ENCODE measurements around the gene SPATA31C1. TPM values are rescaled to one million over a fixed set of nuclear protein-coding genes. Genes with fewer than 3 reads are reported as not detected.

SPATA31C1 gene
- total RNA-seq, 2 experiments from 2014 or later = not detected

DNA sequence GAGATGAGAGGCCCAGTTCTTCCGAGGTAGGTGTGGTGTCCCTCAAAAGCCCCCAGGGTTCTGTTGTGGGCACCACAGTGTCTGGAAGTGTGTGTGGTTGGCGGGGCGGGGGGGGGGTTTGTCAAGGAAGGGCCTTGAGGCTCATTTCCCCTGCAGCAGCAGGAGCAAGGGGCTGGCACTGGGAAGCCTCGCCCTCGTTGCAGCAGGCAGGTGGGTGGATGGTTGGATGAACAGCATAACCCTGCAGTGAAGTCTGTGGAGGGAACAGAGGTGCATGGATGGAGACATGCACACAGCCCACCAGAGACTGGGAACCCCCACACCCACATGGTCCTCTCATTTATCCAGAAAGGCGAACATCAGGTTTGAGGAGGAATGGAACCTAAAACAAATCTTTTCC, 37.1 kb upstream of the SPATA31C1 start:
- no peak for DNase-seq
- Mint-ChIP-seq H3K4me1 (no peaks in the 10 kb centered on the region), H3K4me3 (no peak overlapping the region), H3K9me3 (no peaks in the 10 kb centered on the region), H3K27ac (no peak overlapping the region), H3K36me3 (no peaks in the 10 kb centered on the region), H3K27me3 (peaks cover 4% of the 10 kb centered on the region)
- no peak for ATAC-seq (ENCODE audit: low read depth)
- POLR2A ChIA-PET = no interaction called here

DNA sequence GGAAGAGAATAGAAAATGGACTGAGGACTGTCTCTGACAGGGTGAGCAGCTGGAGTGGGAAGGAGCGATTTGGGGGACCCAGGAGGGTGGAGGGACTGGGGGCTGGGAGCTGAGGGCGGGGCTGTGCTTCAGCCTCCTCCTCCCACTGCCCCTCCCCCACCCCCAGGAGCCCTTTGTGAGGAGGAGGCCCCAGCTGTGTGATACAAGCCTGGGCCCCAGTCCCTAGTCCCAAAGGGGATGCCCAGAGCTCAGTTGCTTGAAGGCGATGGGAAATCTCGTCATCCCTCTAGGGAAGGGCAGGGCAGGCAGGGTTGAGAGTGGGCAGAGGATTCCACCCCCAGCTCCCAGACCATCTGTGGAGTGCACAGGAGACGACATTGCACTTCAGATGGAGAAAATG, 35.1 kb upstream of the SPATA31C1 start, which contains the start of gene SPATA31E1:
Gene SPATA31E1 (plus strand): TSS at position 251 of the 400 bp plus-strand sequence. CDS start 15 bp downstream, at position 266.
- H3K4me1 Mint-ChIP-seq = no peaks in the 10 kb centered on the region
- H3K27ac Mint-ChIP-seq = no peak within 1 kb of the TSS
- no peaks in the 10 kb centered on the region for H3K9me3 Mint-ChIP-seq
- H3K27me3 Mint-ChIP-seq = peaks cover 2% of the 10 kb centered on the region
- ATAC-seq (ENCODE audit: low read depth) (no peak), DNase-seq (no peak)
- POLR2A ChIA-PET = no interaction called here
- no peaks in the 10 kb centered on the region for H3K36me3 Mint-ChIP-seq
- H3K4me3 Mint-ChIP-seq = no peak within 1 kb of the TSS

DNA sequence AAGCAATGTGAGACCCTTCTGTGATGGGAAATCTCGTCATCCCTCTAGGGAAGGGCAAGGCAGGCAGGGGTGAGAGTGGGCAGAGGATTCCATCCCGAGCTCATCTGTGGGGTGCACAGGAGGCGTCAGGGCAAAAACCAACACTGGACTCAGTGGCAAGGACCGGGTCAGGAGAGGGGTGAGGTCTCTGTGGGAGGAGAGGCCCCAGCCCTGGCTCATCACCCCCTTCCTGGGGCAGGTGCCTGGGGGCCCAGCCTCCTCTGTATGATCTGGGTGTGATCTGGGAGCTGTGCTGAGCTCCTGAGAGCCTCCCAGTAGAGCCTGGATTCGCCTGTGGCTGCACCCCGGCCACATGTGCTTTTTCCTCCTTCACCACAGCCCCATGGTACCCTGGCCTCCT, 34.5 kb upstream of the SPATA31C1 start:
- no peaks in the 10 kb centered on the region for H3K36me3 Mint-ChIP-seq
- H3K27ac Mint-ChIP-seq = no peak overlapping the region
- DNase-seq (no peak), ATAC-seq (ENCODE audit: low read depth) (no peak)
- H3K4me3 Mint-ChIP-seq = no peak overlapping the region
- POLR2A ChIA-PET = no interaction called here
- no peaks in the 10 kb centered on the region for H3K4me1 Mint-ChIP-seq
- peaks cover 2% of the 10 kb centered on the region for H3K27me3 Mint-ChIP-seq
- H3K9me3 Mint-ChIP-seq = no peaks in the 10 kb centered on the region

DNA sequence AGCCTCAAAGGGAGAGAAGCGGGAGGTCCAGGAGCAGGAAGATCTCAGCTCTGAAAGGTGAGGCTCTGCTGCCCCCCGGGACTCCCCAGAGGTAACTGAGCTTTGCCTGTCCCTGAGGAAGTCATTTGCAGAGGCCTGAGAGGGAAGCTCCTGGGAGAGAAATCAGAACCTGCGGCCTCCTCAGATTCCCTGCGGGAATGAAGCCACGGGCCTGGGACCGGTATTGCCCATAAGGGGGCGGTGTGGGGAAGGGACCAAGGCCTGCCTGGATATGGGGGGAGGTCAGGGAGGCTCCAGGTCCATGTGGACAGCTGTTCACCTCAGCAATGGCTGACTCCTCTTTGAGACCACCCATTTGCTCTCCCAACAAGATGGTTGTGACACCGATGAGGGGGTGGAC, 33.8 kb upstream of the SPATA31C1 start:
- POLR2A ChIA-PET = no interaction called here
- H3K4me1 Mint-ChIP-seq = no peaks in the 10 kb centered on the region
- H3K4me3 Mint-ChIP-seq = no peak overlapping the region
- peaks cover 2% of the 10 kb centered on the region for H3K27me3 Mint-ChIP-seq
- H3K9me3 Mint-ChIP-seq = no peaks in the 10 kb centered on the region
- DNase-seq (no peak), ATAC-seq (ENCODE audit: low read depth) (no peak)
- no peaks in the 10 kb centered on the region for H3K36me3 Mint-ChIP-seq
- no peak overlapping the region for H3K27ac Mint-ChIP-seq

DNA sequence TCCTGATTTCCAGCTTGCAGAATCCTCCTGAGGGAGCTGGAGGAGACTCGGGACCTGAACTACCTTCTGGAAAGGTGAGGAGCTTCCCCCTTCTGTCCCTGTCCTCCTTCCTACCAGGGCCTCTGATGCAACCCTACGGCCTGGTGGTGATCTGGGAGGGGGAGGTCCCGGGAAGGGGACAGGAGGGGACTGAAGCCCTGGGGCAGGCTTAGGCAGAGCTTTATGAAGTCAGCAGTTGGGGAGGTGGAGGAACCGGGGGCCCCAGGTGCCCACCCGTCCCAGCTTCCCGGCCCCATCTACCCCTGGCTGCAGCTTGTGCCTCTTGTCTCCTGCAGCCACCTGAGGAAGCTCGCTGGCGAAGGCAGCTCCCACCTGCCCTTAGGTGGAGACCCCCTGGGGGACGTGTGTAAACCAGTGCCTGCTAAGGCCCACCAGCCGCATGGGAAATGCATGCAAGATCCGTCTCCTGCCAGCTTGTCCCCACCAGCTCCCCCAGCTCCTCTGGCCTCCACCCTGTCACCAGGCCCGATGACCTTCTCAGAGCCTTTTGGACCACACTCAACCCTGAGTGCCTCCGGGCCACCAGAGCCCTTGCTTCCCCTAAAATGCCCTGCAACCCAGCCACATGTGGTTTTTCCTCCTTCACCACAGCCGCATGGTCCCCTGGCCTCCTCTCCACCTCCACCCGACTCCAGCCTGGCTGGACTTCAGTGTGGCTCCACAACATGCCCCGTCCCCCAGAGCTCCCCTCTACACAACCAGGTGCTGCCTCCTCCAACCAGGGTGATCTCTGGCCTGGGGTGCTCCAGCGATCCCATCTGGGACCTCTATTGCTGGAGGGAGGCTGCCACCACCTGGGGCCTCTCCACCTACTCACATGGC, 32.9 kb upstream of the SPATA31C1 start:
- H3K9me3 Mint-ChIP-seq = no peaks in the 10 kb centered on the region
- POLR2A ChIA-PET = no interaction called here
- no peaks in the 10 kb centered on the region for H3K36me3 Mint-ChIP-seq
- no peak overlapping the region for H3K4me3 Mint-ChIP-seq
- ATAC-seq (ENCODE audit: low read depth) = no peak
- DNase-seq = no peak
- H3K4me1 Mint-ChIP-seq = no peaks in the 10 kb centered on the region
- H3K27ac Mint-ChIP-seq = no peak overlapping the region
- H3K27me3 Mint-ChIP-seq = peaks cover 2% of the 10 kb centered on the region

DNA sequence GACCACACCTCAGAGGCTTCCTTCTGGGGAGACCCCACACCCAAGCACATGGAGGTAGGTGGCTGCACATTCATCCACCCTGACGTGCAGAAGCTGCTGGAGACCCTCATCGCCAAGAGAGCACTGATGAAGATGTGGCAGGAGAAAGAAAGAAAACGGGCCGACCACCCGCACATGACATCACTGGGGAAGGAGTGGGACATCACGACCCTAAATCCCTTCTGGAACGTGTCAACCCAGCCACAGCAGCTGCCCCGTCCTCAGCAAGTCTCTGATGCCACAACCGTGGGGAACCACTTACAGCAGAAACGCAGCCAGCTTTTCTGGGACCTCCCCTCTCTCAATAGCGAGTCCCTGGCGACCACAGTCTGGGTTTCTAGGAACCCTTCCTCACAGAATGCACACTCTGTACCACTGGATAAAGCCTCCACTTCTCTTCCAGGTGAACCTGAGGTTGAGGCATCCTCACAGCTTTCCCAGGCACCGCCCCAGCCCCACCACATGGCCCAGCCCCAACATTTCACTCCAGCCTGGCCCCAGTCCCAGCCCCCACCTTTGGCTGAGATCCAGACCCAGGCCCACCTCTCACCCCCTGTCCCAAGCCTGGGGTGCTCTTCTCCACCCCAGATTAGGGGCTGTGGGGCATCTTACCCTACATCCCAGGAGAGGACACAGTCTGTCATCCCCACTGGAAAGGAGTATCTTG, 32.1 kb upstream of the SPATA31C1 start:
- Mint-ChIP-seq H3K4me3 (no peak overlapping the region), H3K4me1 (no peaks in the 10 kb centered on the region), H3K27me3 (peaks cover 2% of the 10 kb centered on the region), H3K27ac (no peak overlapping the region), H3K36me3 (no peaks in the 10 kb centered on the region), H3K9me3 (no peaks in the 10 kb centered on the region)
- DNase-seq (no peak), ATAC-seq (ENCODE audit: low read depth) (no peak)
- POLR2A ChIA-PET = no interaction called here

DNA sequence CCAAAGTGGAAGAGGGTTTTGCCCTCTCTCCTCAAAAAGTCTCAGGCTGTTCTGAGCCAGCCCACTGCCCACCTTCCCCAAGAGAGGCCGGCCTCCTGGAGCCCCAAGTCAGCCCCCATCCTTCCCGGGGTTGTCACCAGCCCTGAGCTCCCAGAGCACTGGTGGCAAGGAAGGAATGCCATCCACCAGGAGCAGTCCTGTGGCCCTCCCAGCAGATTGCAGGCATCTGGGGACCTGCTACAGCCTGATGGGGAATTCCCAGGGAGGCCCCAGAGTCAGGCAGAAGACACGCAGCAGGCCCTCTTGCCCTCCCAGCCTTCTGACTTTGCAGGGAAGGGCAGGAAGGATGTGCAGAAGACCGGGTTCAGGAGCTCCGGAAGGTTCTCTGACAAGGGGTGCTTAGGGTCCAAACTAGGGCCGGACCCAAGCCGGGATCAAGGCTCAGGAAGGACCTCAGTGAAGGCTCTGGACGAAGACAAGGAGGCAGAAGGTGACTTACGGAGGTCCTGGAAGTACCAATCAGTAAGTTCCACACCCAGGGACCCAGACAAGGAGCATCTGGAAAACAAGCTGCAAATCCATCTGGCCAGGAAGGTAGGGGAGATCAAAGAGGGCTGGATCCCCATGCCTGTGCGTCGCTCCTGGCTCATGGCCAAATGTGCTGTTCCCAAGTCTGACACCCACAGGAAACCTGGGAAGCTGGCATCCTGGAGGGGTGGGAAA, 31.4 kb upstream of the SPATA31C1 start:
- Mint-ChIP-seq H3K9me3 (no peaks in the 10 kb centered on the region), H3K27me3 (peaks cover 2% of the 10 kb centered on the region), H3K27ac (no peak overlapping the region), H3K4me1 (no peaks in the 10 kb centered on the region), H3K36me3 (no peaks in the 10 kb centered on the region), H3K4me3 (no peak overlapping the region)
- POLR2A ChIA-PET = no interaction called here
- ATAC-seq (ENCODE audit: low read depth) (no peak), DNase-seq (no peak)

DNA sequence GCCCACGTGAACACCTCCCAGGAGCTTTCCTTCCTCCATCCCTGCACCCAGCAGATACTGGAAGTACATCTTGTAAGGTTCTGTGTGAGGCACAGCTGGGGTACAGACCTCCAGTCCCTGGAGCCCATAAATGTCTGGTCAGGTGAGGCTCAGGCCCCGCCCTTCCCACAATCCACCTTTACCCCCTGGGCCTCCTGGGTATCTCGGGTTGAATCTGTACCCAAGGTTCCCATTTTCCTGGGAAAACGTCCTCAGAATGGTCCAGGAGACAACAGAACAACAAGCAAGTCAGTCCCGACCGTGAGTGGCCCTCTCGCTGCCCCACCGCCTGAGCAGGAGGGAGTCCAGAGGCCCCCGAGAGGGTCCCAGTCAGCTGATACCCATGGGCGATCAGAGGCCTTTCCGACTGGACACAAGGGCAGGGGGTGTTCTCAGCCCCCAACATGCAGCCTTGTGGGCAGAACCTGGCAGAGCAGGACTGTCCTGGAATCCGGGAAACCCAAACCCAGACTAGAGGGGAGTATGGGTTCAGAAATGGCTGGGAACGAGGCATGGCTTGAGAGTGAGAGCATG, 30.7 kb upstream of the SPATA31C1 start:
- H3K4me1 Mint-ChIP-seq = no peaks in the 10 kb centered on the region
- POLR2A ChIA-PET = no interaction called here
- H3K27ac Mint-ChIP-seq = no peak overlapping the region
- no peak overlapping the region for H3K4me3 Mint-ChIP-seq
- DNase-seq (no peak), ATAC-seq (ENCODE audit: low read depth) (no peak)
- no peaks in the 10 kb centered on the region for H3K36me3 Mint-ChIP-seq
- no peaks in the 10 kb centered on the region for H3K9me3 Mint-ChIP-seq
- H3K27me3 Mint-ChIP-seq = peaks cover under 1% of the 10 kb centered on the region

DNA sequence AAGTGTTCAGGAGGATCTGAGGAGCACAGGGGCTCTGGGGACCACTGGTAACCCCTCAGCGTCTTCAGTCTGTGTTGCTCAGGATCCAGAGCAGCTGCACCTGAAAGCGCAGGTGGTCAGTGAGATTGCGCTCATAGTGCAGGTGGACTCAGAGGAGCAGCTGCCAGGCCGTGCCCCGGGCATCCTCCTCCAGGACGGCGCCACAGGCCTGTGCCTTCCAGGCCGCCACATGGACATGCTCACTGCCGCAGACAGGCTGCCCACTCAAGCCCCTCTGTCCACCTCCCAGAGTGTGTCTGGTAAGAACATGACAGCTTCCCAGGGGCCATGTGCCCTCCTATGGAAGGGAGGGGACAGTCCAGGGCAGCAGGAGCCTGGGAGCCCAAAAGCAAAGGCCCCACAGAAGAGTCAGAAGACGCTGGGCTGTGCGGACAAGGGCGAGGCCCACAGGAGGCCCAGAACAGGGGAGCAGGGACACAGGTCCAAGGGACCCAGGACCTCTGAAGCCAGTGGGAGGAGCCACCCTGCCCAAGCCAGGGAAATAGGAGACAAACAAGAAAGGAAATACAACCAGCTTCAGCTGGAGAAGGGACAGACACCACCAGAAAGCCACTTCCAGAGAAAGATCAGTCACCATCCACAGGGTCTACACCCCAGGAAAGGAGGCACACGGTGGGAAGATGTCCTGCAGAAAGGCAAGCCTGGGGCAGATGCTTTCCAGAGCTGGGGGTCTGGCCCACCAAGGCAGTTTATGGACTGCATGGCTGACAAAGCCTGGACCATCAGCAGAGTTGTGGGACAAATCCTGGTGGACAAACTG, 29.9 kb upstream of the SPATA31C1 start:
- no peak for ATAC-seq (ENCODE audit: low read depth)
- POLR2A ChIA-PET = no interaction called here

DNA sequence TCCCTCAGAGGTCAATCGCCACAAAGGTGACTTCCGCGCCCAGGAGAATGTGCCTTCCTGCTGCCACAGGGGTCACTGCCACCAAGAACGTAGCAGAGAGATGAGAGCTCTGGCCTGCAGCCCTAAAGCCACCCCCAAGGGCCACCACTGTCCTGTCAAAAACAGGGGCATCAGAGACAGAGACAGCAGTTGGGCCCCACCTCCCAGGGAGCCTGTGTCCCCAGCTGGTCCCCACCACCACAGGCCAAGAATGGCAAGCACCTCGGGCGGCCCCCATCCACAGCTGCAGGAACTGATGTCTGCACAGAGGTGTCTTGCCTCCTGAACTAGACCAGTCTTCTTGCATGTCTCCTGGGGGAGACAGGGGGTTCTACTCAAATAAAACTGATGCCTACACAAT, 29.3 kb upstream of the SPATA31C1 start:
- ATAC-seq (ENCODE audit: low read depth) (no peak), DNase-seq (no peak)
- Mint-ChIP-seq H3K4me3 (no peak overlapping the region), H3K36me3 (no peaks in the 10 kb centered on the region), H3K4me1 (no peaks in the 10 kb centered on the region), H3K27me3 (peaks cover 2% of the 10 kb centered on the region), H3K27ac (no peak overlapping the region), H3K9me3 (no peaks in the 10 kb centered on the region)
- POLR2A ChIA-PET = no interaction called here

More for the DNA sequence above, 29.9 kb upstream of the SPATA31C1 start:
- H3K27ac Mint-ChIP-seq = no peak overlapping the region
- no peaks in the 10 kb centered on the region for H3K9me3 Mint-ChIP-seq
- peaks cover 2% of the 10 kb centered on the region for H3K27me3 Mint-ChIP-seq
- H3K4me3 Mint-ChIP-seq = no peak overlapping the region
- no peak for DNase-seq
- H3K4me1 Mint-ChIP-seq = no peaks in the 10 kb centered on the region
- no peaks in the 10 kb centered on the region for H3K36me3 Mint-ChIP-seq

DNA sequence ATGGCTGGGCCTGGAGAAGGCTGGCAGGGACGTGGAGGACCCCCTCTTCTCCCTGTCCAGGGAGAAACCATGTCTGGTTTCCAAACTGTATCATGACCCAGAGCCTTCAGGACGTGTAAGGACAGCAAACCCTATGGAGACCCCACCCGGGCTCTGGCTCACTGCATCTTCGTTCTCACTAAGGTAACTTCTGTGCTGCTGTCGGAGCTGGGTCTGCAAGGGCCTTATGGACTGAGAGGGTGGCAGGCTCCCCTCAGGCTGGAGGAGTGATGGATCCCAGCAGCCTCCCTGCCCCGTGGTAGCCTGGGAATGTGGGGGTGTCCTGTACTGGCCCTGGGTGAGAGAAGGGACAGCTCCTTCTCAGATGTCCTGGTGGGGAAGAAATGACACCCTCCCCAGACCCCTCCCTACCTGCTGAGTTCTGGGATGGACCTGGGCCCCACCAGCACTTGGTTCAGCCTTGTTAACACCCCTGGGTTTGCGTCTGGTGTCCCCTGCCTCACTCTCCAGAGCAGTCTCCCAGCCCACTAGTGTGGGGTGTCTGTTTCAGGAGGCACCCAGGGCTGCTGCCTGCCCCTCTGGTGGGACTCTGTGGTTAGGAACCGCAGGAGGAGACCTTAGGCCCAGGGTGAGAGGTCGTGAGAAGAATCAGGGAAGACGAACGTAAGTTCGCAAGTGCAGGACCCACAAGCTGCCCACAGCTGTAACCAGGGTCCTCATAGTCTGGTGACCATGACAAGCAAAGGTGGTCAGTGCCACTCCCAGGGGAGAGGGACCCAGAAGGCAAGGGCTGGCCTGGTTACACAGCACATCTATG, 28.5 kb upstream of the SPATA31C1 start:
- no peak for ATAC-seq (ENCODE audit: low read depth)
- Mint-ChIP-seq H3K36me3 (no peaks in the 10 kb centered on the region), H3K27ac (no peak overlapping the region), H3K9me3 (no peaks in the 10 kb centered on the region), H3K4me3 (no peak overlapping the region), H3K4me1 (no peaks in the 10 kb centered on the region), H3K27me3 (peaks cover 2% of the 10 kb centered on the region)
- POLR2A ChIA-PET = no interaction called here
- no peak for DNase-seq

DNA sequence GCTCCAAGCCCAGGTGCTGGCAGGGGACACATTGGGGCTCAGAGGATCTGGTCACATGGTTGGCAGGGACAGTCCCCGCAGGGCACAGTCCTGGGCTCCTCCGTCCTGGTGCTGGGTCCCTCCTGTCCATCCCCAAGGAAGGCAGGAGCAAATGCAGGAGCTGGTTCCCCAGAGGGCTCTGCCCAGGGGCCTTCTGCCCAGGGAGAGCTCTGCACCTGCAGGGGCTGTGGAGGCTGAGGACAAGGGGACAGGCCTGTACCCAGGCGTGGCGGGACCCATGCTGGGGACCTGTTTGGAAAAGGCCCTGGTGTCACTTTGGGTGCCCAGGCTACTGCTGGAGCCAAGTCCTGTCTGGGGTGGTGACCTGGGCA, 27.9 kb upstream of the SPATA31C1 start:
- POLR2A ChIA-PET = no interaction called here
- Mint-ChIP-seq H3K27me3 (peaks cover 2% of the 10 kb centered on the region), H3K36me3 (no peaks in the 10 kb centered on the region), H3K4me1 (no peaks in the 10 kb centered on the region), H3K9me3 (no peaks in the 10 kb centered on the region), H3K4me3 (no peak overlapping the region), H3K27ac (no peak overlapping the region)
- ATAC-seq (ENCODE audit: low read depth) (no peak), DNase-seq (no peak)
